Body of pancreas (tissue), 4 donors: Measurements from ENCODE around the gene WWOX.

Source experiments
- POLR2A ChIP-seq, 3 donors: fragments of 450-650 bp; IDR thresholded peaks; one replicate each; pipeline ENCODE4 v1.6.1; 2016; ENCODE audit warnings: antibody characterized with exemption in 3 of 3, mild to moderate bottlenecking in 2 of 3
- TF ChIP-seq, protein P1 (sequence below), 7 experiments: fragments of 450-650 bp in 4 of 7; fragments of 200-600 bp in 3 of 7; sonication (generic) in 3 of 7; IDR thresholded peaks; one replicate each; pipeline ENCODE4 v1.5.1; 2016 to 2019; ENCODE audit warnings: antibody characterized with exemption in 7 of 7

GRCh38 chr16:78402833-78403232 lies 303.4 kb downstream of the WWOX start:
- TF ChIP-seq, protein P1, sequence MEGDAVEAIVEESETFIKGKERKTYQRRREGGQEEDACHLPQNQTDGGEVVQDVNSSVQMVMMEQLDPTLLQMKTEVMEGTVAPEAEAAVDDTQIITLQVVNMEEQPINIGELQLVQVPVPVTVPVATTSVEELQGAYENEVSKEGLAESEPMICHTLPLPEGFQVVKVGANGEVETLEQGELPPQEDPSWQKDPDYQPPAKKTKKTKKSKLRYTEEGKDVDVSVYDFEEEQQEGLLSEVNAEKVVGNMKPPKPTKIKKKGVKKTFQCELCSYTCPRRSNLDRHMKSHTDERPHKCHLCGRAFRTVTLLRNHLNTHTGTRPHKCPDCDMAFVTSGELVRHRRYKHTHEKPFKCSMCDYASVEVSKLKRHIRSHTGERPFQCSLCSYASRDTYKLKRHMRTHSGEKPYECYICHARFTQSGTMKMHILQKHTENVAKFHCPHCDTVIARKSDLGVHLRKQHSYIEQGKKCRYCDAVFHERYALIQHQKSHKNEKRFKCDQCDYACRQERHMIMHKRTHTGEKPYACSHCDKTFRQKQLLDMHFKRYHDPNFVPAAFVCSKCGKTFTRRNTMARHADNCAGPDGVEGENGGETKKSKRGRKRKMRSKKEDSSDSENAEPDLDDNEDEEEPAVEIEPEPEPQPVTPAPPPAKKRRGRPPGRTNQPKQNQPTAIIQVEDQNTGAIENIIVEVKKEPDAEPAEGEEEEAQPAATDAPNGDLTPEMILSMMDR (IDR thresholded peaks at IDR 0.05) = no peak
- TF ChIP-seq POLR2A (IDR thresholded peaks at IDR 0.05) = no peak
